ENCODE measurements around the gene VPS8.

GRCh38 chr3:184785890-184786279, 26.1 kb upstream of the VPS8 start:
- TF ChIP-seq CTCF (IDR thresholded peaks at IDR 0.05) (no peak), POLR2A (IDR thresholded peaks at IDR 0.05) (no peak)

Data from esophagus squamous epithelium (tissue), 4 donors.